PC-3 (cell line): Measurements from ENCODE around the gene PRB3. TPM values are rescaled to one million over a fixed set of nuclear protein-coding genes. Genes with fewer than 3 reads are reported as not detected.

Experiments
- ATAC-seq: fragments of 200-7000 bp; cut with Tn5 transposase; 2 replicates; pipeline ENCODE4 v1.9.1; 2020; ENCODE audit warnings: mild to moderate bottlenecking, moderate library complexity
- BruUV-seq: library from RNA; stranded (reverse); fragments of 400-500 nt; replicated peaks from 2 replicates; lab custom pipeline; 2021; lab: Mats Ljungman, UMichigan
- CTCF ChIA-PET: fragments of 300-600 bp; sonication (Branson Sonifier 250); formaldehyde crosslinking; loops from one replicate; lab custom pipeline; 2022; ENCODE audit warnings: antibody characterized with exemption; lab: Charles Lee
- POLR2A ChIA-PET: fragments of 300-600 bp; sonication (Branson Sonifier 250); formaldehyde crosslinking; loops from one replicate; lab custom pipeline; 2022; ENCODE audit warnings: antibody characterized with exemption; ENCODE audit not compliant: unreplicated experiment; lab: Charles Lee
- DNase-seq: peaks from one replicate; pipeline ENCODE4 v3.0.0-alpha.2; 2015
- H2AFZ ChIP-seq: fragments of 300-600 bp; sonication (generic); 2 replicates; pipeline ENCODE4 v1.6.0; 2016; ENCODE audit warnings: antibody characterized with exemption, low read length
- H3F3A ChIP-seq: fragments of 300-600 bp; sonication (generic); one replicate; pipeline ENCODE4 v1.6.0; 2017; ENCODE audit warnings: antibody characterized with exemption, low read length, control low read depth, mild to moderate bottlenecking; ENCODE audit not compliant: unreplicated experiment
- H3K27ac ChIP-seq: fragments of 300-600 bp; sonication (generic); 2 replicates; pipeline ENCODE4 v1.5.1; 2016; ENCODE audit warnings: mild to moderate bottlenecking, low read length
- H3K27me3 ChIP-seq: fragments of 300-600 bp; sonication (generic); 2 replicates; pipeline ENCODE4 v1.6.1; 2016; ENCODE audit warnings: low read length, mixed read lengths
- H3K36me3 ChIP-seq: fragments of 300-600 bp; sonication (generic); 2 replicates; pipeline ENCODE4 v1.6.1; 2016; ENCODE audit warnings: low read depth, mixed run types, low read length, mixed read lengths
- H3K4me1 ChIP-seq: fragments of 300-600 bp; sonication (generic); 2 replicates; pipeline ENCODE4 v1.5.1; 2016; ENCODE audit warnings: low read length; ENCODE audit not compliant: insufficient read depth
- H3K4me2 ChIP-seq: fragments of 300-600 bp; sonication (generic); 2 replicates; pipeline ENCODE4 v1.6.0; 2016; ENCODE audit warnings: low read length
- H3K4me3 ChIP-seq: fragments of 300-600 bp; sonication (generic); 2 replicates; pipeline ENCODE4 v1.5.1; 2016; ENCODE audit warnings: mild to moderate bottlenecking, low read length, mixed read lengths
- H3K79me2 ChIP-seq: fragments of 300-600 bp; sonication (generic); 2 replicates; pipeline ENCODE4 v1.6.1; 2017; ENCODE audit warnings: low read length, mixed read lengths
- H3K9ac ChIP-seq: fragments of 300-600 bp; sonication (generic); 2 replicates; pipeline ENCODE4 v1.6.0; 2016; ENCODE audit warnings: mild to moderate bottlenecking, low read length
- H3K9me2 ChIP-seq: fragments of 300-600 bp; sonication (generic); replicated peaks from 2 replicates; pipeline ENCODE4 v1.6.1; 2016; ENCODE audit warnings: mixed run types, low read length, mixed read lengths
- H3K9me3 ChIP-seq: fragments of 300-600 bp; sonication (generic); 2 replicates; pipeline ENCODE4 v1.6.1; 2016; ENCODE audit warnings: low read length, mixed read lengths
- H4K20me1 ChIP-seq: fragments of 300-600 bp; sonication (generic); 2 replicates; pipeline ENCODE4 v1.6.1; 2016; ENCODE audit warnings: low read length, mixed read lengths
- EZH2 ChIP-seq: fragments of 300-600 bp; sonication (generic); IDR thresholded peaks from one replicate; pipeline ENCODE4 v1.6.1; 2017; ENCODE audit warnings: antibody characterized with exemption, mild to moderate bottlenecking, low read length; ENCODE audit not compliant: unreplicated experiment
- EZH2phosphoT487 ChIP-seq: fragments of 300-600 bp; sonication (generic); IDR thresholded peaks from 2 replicates; pipeline ENCODE4 v1.6.1; 2018; ENCODE audit warnings: mild to moderate bottlenecking, antibody characterized with exemption, low read length, borderline replicate concordance
- intact Hi-C: fragments of 100-400 bp; cut with micrococcal nuclease; formaldehyde crosslinking; loops from 2 replicates; pipeline ENCODE4 v1.9.0; 2023
- total RNA-seq: library from RNA; depleted of rRNA; stranded (reverse); fragments of >200 nt; gene quantifications from 2 replicates; pipeline ENCODE4 v1.2.3, GENCODE V29; 2014
- TF ChIP-seq, protein P1 (sequence below): fragments of 300-600 bp; sonication (generic); conservative IDR thresholded peaks from 2 replicates; pipeline ENCODE4 v1.5.1; 2017; ENCODE audit warnings: antibody characterized with exemption, low read depth, mild to moderate bottlenecking, low read length

The PRB3 gene
- total RNA-seq, 1 experiment from 2014 or later: not detected

DNA sequence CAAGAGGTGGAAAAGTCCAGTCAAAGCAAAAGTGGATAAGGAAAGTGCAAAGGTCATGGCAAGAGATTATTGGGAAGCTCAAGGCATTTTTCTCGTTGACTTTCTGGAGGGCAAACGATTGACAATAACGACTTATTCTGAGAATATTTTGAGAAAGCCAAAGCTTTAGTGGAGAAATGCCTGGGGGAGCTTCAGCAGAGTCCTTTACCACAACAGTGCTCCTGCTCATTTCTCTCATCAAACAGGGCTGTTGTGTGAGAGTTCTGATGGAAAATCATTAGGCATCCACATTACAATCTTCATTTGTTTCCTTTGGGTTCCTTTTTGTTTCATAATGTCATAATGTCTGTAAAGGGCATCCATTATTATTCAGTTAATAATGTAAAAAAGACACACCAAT, 26.9 kb downstream of the PRB3 start:
- BruUV-seq: no TSS peak
- H3K9me2 ChIP-seq: no peaks in the 10 kb centered on the region
- ChIA-PET POLR2A (no interaction called here), CTCF (interaction anchor here (0.6 kb wide), 1 partner anchor 398 kb away, joined by 3 read pairs; no protein-coding TSS in a partner anchor)
- no peaks in the 10 kb centered on the region for H3K36me3 ChIP-seq
- H3K4me2 ChIP-seq: no peak overlapping the region
- TF ChIP-seq EZH2 (no peak), EZH2phosphoT487 (no peak)
- TF ChIP-seq, protein P1, sequence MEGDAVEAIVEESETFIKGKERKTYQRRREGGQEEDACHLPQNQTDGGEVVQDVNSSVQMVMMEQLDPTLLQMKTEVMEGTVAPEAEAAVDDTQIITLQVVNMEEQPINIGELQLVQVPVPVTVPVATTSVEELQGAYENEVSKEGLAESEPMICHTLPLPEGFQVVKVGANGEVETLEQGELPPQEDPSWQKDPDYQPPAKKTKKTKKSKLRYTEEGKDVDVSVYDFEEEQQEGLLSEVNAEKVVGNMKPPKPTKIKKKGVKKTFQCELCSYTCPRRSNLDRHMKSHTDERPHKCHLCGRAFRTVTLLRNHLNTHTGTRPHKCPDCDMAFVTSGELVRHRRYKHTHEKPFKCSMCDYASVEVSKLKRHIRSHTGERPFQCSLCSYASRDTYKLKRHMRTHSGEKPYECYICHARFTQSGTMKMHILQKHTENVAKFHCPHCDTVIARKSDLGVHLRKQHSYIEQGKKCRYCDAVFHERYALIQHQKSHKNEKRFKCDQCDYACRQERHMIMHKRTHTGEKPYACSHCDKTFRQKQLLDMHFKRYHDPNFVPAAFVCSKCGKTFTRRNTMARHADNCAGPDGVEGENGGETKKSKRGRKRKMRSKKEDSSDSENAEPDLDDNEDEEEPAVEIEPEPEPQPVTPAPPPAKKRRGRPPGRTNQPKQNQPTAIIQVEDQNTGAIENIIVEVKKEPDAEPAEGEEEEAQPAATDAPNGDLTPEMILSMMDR: no peak
- DNase-seq (no peak), ATAC-seq (no peak)
- no peak overlapping the region for H3K27ac ChIP-seq
- no peaks in the 10 kb centered on the region for H3K79me2 ChIP-seq
- H3K4me1 ChIP-seq: no peaks in the 10 kb centered on the region
- no peaks in the 10 kb centered on the region for H4K20me1 ChIP-seq
- no peak overlapping the region for H3K9ac ChIP-seq
- no peak overlapping the region for H2AFZ ChIP-seq
- H3F3A ChIP-seq: no peaks in the 10 kb centered on the region
- intact Hi-C loops: no loop called here
- H3K9me3 ChIP-seq: no peaks in the 10 kb centered on the region
- no peak overlapping the region for H3K4me3 ChIP-seq
- H3K27me3 ChIP-seq: no peaks in the 10 kb centered on the region

DNA sequence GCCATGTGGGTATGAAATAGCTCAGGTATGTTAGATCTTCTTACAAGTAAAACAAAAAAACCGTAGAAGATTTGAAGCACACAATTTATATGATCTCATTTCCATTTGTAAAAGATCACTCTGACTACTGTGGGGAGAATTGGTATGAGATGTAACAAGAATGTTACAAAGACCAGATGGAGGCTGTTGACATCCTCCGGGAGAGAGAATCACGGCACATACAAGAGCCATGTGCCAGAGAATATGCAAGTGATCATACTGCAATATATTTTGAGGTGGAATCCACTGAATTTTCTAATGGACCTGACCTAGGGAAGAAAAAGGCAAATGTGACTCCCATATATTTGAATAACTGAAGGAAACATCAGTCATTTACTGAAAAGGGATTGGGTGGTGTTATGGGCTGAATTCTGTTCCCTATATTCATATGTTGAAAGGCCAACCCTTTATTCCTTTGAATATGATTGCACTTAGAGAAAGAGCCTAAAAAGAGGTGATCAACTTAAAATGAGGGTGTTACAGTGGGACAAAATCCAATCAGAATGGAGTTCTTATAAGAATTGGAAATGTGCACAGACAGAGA, 29.1 kb downstream of the PRB3 start:
- Histone ChIP-seq H3K27ac (no peak overlapping the region), H3K9ac (no peak overlapping the region), H3K9me2 (no peaks in the 10 kb centered on the region), H4K20me1 (no peaks in the 10 kb centered on the region), H3K36me3 (no peaks in the 10 kb centered on the region), H3K4me3 (no peak overlapping the region), H2AFZ (no peak overlapping the region), H3K4me1 (no peaks in the 10 kb centered on the region), H3K27me3 (no peaks in the 10 kb centered on the region), H3K9me3 (no peaks in the 10 kb centered on the region), H3K4me2 (no peak overlapping the region), H3K79me2 (no peaks in the 10 kb centered on the region), H3F3A (no peaks in the 10 kb centered on the region)
- ChIA-PET POLR2A (no interaction called here), CTCF (interaction anchor here (0.6 kb wide), 1 partner anchor 9 kb away, joined by 4 read pairs; no protein-coding TSS in a partner anchor)
- TF ChIP-seq EZH2phosphoT487: no peak
- TF ChIP-seq, protein P1: no peak
- TF ChIP-seq EZH2: no peak
- BruUV-seq: no TSS peak
- intact Hi-C loops: no loop called here
- no peak for DNase-seq
- no peak for ATAC-seq

DNA sequence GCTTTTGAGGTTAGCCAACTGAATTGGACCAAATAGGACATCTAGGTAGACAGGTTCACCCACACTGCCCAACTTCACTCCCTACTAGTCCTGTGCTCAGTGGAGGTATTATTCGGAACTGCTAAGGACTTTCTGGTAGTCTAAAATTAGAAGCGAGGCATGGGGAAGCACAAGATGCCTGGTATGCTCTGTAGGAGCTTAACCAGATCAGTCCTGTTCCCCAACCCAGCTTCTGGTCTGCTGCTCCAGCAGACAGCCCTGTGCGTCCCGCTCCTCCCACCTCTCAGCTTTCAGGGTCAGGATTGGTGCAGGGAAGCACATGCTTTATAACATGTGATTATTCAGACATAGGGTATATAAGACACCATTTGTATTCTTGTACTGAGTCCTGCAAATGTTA, 31.2 kb downstream of the PRB3 start:
- Histone ChIP-seq H3K4me2 (no peak overlapping the region), H3K36me3 (no peaks in the 10 kb centered on the region), H3K4me3 (no peak overlapping the region), H3F3A (no peaks in the 10 kb centered on the region), H3K79me2 (no peaks in the 10 kb centered on the region), H4K20me1 (no peaks in the 10 kb centered on the region), H3K9ac (no peak overlapping the region), H3K9me2 (no peaks in the 10 kb centered on the region), H3K9me3 (no peaks in the 10 kb centered on the region), H3K4me1 (no peaks in the 10 kb centered on the region), H2AFZ (no peak overlapping the region), H3K27me3 (no peaks in the 10 kb centered on the region), H3K27ac (no peak overlapping the region)
- intact Hi-C loops: no loop called here
- ChIA-PET CTCF (no interaction called here), POLR2A (no interaction called here)
- no peak for ATAC-seq
- TF ChIP-seq, protein P1: no peak
- TF ChIP-seq EZH2phosphoT487 (no peak), EZH2 (no peak)
- no peak for DNase-seq
- no TSS peak for BruUV-seq
